ENCODE results near the gene CTNNA3.

DNA sequence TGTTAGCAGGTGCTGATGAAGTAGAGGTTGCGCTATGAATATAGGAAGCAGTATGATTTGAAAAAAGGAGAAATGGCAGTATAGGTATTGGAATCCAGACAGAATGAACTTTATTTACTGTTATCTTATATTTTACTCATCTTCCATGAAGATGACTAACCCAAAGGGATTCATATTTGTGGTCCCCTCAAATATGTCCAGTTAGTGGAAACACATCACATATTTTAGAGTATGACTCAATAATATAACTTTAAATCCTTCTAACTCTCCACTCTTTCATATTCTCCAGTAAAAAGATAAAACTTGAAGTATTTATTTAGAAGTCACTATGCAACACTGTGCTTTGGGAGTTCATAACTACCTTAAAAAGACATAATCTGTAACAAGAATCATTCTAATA is 1056.6 kb downstream of the CTNNA3 start:
- TF ChIP-seq, protein P1, sequence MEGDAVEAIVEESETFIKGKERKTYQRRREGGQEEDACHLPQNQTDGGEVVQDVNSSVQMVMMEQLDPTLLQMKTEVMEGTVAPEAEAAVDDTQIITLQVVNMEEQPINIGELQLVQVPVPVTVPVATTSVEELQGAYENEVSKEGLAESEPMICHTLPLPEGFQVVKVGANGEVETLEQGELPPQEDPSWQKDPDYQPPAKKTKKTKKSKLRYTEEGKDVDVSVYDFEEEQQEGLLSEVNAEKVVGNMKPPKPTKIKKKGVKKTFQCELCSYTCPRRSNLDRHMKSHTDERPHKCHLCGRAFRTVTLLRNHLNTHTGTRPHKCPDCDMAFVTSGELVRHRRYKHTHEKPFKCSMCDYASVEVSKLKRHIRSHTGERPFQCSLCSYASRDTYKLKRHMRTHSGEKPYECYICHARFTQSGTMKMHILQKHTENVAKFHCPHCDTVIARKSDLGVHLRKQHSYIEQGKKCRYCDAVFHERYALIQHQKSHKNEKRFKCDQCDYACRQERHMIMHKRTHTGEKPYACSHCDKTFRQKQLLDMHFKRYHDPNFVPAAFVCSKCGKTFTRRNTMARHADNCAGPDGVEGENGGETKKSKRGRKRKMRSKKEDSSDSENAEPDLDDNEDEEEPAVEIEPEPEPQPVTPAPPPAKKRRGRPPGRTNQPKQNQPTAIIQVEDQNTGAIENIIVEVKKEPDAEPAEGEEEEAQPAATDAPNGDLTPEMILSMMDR (IDR thresholded peaks at IDR 0.05; ENCODE audit: poor library complexity, severe bottlenecking), result no peak
- TF ChIP-seq, protein P2, sequence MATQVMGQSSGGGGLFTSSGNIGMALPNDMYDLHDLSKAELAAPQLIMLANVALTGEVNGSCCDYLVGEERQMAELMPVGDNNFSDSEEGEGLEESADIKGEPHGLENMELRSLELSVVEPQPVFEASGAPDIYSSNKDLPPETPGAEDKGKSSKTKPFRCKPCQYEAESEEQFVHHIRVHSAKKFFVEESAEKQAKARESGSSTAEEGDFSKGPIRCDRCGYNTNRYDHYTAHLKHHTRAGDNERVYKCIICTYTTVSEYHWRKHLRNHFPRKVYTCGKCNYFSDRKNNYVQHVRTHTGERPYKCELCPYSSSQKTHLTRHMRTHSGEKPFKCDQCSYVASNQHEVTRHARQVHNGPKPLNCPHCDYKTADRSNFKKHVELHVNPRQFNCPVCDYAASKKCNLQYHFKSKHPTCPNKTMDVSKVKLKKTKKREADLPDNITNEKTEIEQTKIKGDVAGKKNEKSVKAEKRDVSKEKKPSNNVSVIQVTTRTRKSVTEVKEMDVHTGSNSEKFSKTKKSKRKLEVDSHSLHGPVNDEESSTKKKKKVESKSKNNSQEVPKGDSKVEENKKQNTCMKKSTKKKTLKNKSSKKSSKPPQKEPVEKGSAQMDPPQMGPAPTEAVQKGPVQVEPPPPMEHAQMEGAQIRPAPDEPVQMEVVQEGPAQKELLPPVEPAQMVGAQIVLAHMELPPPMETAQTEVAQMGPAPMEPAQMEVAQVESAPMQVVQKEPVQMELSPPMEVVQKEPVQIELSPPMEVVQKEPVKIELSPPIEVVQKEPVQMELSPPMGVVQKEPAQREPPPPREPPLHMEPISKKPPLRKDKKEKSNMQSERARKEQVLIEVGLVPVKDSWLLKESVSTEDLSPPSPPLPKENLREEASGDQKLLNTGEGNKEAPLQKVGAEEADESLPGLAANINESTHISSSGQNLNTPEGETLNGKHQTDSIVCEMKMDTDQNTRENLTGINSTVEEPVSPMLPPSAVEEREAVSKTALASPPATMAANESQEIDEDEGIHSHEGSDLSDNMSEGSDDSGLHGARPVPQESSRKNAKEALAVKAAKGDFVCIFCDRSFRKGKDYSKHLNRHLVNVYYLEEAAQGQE (IDR thresholded peaks at IDR 0.05; ENCODE audit: borderline replicate concordance), result no peak
- TF ChIP-seq EP300 (conservative IDR thresholded peaks at IDR 0.05; ENCODE audit: poor library complexity, severe bottlenecking) (no peak), RAD21 (conservative IDR thresholded peaks at IDR 0.05) (no peak), EZH2 (IDR thresholded peaks at IDR 0.05; ENCODE audit: borderline replicate concordance, insufficient read depth, low read length, poor library complexity, severe bottlenecking) (no peak), POLR2AphosphoS5 (IDR thresholded peaks at IDR 0.05) (no peak), TAF1 (IDR thresholded peaks at IDR 0.05; ENCODE audit: low read depth) (no peak)
